NOMO-1 (cell line): ENCODE measurements around the gene LIPF.
A peak's percentile ranks its signal among the peaks of the same experiment; 100 is the strongest.
"Not testable (repeated sequence)": the region's sequence is repeated elsewhere in the genome, so short reads cannot be mapped to it uniquely, and the experiment has no call there.

ENCODE experiments used
- DNase-seq, 2 experiments: peaks; one replicate each; lab custom pipeline; 2025; ENCODE audit not compliant: unreplicated experiment in 2 of 2; lab: John Stamatoyannopoulos, UW

The LIPF gene, protein sequence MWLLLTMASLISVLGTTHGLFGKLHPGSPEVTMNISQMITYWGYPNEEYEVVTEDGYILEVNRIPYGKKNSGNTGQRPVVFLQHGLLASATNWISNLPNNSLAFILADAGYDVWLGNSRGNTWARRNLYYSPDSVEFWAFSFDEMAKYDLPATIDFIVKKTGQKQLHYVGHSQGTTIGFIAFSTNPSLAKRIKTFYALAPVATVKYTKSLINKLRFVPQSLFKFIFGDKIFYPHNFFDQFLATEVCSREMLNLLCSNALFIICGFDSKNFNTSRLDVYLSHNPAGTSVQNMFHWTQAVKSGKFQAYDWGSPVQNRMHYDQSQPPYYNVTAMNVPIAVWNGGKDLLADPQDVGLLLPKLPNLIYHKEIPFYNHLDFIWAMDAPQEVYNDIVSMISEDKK

DNA sequence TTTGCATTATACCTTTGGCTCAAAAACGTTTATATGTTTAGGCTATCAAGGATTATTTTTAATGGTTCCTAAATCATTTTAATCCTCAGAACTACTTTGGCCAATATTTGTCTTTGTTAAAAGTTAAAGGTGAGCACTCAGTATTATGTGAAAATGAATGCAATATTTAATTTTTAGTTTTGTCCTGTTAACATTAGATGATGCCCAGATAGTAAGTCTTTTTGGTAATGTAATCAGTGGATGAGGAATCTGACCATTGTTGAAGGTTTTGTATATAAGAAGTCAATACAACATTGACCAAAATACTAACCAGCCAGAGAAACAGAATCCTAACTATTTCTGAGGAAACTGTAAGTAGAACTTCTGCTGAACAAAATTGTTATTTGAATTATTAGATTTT, at the start of gene LIPF:
LIPF (plus strand) TSS at position 301 of the 400 bp plus-strand sequence. CDS start 2,856 bp downstream, outside the sequence.
- no peak for DNase-seq

DNA sequence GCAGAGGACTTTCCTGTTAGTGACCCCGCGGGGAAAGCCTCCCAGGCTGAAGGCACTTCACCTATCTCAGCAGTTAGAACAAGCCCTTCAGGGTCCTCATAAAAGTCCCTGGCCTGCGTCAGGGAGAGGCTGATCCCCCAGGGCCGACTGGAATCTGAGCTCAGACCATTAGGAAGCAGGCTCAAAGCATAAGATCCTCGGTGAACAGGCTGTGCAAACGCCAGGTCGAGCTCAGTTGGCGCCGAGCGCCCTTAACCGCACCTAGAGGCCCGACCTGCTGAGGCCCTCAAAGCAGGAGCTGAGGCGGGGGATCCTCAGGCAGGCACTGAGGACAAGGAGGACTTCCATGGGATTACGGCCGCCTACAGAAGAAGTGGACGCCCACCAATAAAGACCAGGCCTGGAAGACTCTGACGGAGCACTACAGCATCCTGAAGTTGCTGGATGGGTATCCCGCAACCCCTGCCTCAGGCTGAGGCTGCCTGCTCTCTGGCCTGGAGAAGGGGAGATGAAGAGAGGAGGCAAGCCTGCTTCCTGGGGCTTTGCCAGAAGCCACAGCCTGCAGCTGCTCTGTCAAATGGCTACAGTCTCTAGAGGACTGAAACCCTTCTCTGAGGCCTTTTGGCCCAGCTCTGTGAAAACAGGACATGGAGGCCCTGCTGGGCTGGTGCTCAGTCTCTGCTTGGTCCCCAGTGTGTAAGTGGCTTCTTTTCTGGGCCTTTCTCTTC, 47.8 kb upstream of the LIPF start:
- DNase-seq = no peak

DNA sequence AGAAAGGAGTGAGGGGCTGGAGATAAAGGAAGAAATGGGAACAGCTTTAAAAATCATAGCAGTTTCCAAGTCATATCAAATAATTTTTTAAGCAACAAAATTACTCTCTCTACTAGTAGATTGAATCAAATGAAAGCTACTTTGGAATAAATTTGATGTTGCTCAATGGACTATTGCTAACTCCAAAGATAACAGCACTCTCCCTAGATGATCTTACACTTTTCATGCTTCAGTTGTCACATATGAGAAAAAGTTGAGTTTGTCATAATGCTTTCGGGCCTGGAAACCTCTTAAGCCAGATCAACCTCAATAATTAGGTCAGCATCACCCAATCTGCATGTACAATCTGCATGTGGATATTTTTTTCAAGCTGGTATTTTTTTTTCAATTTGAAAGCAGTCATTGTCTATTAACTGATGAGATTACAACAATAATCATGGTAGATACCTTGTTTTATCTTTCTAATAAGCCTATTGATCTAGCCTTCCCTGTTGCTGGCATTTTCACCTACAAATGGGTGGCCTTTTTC, 46.4 kb upstream of the LIPF start:
- DNase-seq = no peak

DNA sequence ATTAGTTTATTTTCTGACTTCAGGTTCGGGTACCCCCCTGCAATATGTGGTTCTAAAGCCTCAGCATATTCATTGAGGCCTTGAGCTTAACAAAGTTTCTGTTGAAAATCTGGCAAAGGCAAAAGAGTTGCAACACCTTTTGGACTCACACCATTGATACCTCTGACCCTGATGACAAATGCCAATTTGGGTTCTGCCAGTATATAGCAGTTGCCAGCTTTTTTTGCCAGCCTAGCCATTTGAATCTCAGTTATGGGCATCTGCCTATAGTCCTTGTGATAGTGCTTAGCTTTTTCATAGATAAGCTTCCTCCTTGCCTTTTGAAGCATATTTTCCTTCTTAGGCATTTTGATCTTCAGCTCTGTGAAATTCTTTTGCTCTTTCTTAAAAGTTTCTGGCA, 45.7 kb upstream of the LIPF start:
- no peak for DNase-seq

DNA sequence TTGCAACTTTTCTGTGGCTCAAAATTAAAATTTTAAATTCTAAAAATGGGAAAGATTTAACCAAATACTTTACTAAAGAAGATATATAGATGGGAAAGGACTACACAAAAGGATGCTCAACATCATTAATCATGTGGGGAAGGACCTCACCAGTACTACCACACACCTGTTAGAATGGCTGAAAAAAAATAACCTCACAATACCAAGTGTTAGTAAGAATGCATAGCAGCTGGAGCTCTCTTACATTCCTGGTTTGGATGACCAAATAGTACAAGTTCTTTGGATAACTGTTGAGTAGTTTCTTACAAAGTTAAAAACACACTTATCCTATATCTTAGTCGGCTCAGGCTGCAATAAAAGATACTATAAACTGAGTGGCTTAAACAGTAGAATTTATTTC, 43.8 kb upstream of the LIPF start:
- DNase-seq = no peak

DNA sequence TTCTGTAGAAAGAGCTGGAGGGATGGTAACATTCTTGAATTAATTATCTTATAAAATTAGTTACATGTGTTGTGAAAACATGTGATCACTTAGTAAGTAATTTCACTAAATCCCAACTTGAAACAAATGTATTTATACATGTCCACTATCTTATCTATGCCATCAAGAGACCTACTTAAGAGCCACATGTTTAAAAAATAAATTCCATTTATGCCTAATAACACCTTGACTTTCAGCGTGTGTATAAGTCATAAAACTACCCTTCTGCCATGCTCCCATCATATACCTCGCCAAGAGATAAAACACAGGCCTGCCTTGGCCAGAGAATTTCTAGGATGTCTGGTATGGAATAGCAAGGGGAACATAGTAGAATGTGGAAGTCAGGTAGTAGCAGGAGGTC, 40.4 kb upstream of the LIPF start:
- DNase-seq = no peak

DNA sequence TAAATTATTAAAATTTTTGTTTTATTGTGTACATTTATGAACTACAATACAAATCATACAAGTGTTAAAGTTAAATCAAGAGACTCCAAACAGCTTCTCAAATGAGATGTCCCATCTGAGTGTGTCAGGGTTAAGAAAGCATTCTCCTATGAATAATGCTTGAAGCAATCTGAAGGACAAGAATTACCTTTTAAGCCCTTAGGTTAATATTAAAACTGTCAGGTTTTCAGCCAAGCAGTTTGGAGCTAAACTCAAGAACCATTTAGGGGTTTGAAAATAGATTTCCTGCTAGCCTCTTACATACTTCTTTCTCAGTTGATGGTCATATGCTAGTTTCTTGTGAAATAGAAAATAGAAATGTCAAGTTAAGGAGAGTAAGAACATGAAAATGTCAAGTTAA, 39.4 kb upstream of the LIPF start:
- no peak for DNase-seq

DNA sequence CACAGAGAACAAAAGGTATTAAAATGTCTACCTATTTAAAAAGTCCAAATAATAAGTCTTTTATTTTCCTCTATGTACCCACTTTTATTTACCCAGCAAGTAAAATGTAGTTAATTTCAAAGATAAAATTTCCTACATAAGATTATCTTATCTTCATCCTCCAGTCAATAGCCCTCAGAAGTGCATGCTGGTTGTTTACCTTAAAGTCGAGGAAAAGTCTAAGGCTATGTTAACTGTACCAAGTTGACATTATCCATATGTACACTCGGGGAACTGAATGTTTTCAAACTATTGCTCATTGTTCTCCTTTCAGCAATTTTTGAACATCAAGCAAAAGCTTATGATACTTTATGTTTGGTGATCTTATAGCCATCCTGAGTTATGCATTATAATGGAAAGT, 24.1 kb upstream of the LIPF start:
- DNase-seq = no peak

DNA sequence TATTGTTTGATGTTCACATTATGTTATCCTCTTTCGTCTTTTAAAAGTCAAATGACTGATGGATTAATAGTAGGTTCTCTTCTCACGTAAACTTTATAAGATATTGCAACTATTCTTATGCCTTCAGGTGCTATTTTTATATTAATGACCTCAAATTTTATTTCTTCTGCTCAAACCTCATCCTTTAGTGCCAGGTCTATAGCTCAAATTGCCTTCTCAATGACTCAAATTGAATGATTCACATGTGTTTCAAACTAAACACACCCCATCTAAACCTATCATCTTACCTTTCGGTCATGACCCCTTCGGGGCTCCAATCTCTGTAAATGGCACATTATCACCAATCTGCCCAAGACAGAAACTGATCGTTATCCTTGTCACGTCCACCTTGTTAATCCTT, 22.0 kb upstream of the LIPF start:
- DNase-seq = no peak

DNA sequence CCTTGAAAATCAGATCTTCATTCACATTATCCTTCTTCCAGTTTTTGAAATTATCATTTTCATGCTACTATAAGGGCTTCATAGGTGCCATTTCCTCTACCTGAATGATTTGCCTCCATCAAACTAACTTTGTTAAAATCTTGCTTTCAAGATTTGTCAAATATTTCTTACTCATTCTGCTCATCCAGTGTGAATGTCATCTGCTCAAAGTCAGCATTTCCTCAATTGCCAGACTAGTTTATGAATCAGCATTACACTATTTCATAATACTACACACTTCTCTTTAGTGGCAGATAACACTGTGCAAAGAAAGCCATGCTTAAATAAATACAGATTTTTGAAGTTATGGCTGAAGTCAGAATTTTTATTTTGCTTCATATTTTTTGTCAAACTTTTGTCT, 21.3 kb upstream of the LIPF start:
- DNase-seq = peak; percentile 40 to 82

DNA sequence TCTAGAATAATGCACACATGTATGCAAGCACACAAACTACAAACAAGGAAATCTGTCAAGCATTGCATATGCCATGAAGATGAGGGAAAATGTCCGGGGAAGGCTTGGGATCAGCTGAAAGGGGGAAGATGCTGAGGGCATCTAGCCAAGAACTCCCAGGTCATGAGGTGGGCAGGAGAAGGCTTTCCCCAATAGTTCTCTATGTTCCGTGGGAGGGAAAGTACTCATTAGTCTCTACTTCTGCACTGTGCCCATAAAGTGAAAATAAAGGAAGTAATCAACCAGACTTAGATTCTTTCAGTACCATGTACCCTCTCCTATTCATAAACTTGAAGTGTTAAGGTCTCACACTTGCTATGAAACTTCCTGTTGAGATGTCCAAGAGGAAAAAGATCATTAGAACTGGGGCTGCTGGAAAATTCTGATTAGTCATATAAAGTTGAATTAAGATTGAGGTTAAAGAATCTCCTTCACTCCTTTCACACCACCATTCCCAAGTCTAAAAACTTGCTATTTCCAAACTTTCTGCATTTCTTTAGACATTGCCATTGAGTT, 17.1 kb upstream of the LIPF start:
- peak; percentile 3 to 59 for DNase-seq

DNA sequence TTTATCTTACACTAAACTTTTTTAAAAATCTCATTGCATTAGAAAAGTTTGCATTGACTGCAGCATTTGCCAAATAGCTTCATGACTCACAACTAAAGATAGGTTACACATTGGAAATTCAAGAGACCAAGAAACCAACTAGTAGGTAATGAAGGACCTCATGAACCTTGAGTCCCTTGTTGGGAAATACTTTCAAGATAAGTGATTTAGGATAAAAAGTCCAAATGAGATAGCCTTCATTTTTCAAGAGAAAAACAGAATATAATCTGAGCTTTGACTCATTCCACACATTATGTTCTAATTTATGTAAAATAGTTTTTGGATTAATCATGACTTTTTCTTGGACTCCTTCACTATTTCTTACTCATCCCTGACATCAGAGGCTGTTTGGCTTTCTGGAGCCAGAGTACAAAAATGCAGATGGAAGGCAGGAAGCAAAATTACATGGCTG, 13.1 kb upstream of the LIPF start:
- no peak for DNase-seq

DNA sequence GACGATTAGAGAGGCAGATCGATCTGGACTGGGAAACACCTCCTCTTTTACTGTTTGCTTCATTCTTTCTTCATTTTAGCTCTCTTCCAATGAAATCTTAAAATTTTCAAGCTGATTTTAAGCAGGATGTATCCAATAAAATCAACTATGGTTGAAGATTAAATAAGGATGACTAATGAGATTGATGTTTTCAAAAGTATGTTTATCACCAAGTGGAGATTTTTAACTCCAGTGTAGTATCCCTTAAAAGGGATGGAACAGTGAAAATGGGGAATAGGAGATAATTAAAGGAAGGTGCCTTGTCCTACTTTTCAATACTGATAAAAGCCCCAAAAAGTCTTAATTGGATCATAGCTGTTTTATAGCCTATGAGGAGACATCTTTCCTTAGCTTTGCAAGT, 11.6 kb upstream of the LIPF start:
- no peak for DNase-seq

DNA sequence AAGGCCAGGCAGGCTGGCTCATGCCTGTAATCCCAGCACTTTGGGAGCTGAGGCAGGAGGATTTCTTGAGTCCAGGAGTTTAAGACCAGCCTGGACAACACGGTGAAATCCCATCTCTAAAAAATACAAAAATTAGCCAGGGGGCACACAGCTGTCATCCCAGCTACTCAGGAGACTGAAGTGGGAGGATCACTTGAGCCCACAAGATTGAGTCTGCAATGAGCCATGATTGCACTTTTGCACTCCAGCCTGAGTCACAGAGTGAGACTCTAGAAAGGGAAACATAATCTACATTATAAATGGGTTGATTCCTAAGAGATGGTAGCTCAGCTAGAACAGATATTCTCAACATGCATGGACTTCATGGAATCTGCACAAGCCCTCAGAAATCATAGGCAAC, 6.3 kb upstream of the LIPF start:
- no peak for DNase-seq

DNA sequence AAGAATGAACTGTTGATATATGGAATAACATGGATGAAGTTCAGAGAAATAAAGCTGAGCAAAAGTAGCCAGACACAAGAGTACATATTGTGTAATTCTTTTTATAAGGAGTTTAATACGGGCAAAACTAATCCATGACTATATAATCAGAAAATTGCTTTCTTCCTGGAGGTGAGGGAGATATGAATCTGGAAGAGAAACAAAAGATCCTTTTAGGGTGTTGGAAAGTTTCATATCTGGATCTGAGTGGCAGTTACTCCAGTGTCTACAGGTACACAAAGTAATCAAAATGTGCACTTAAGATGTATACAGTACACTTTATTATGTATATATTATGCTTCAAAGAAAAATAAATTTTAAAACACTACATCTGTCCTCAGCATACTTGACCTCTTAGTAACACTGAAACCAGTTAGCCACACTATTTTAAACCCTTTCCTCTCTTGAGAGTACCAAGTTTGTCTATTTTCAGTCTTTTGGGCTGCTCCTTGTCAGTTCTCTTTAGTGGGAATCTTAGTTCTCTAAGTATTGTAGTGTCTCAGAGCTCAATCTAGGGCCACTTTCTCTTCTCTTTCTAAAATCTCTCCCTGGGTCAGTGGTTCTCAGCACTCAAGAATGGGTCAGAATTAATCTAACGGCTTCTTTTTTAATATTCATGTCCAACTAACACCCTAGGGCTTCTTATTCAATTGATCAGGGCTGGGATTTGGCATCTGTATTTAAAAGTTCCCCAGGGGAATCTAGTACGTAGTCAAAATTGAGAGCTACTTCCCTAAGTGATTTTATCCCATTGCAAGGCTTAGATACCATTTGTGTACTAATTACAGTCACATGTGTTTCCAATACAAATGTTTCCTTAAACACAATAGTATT, 4.3 kb upstream of the LIPF start:
- DNase-seq = no peak

DNA sequence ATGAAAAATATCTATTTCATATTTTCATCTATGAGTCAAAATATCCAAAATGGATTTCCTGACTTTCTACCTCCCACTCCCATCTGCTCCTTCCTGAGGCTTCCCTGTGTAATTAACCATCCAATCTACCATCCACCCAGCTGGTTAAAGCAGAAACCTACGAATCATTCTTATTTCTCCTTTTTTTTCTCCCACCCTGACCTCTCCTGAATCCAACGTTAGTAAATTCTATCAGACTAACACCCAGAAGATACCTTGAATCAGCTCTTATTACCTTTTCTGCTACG, 3.7 kb upstream of the LIPF start:
- no peak for DNase-seq

DNA sequence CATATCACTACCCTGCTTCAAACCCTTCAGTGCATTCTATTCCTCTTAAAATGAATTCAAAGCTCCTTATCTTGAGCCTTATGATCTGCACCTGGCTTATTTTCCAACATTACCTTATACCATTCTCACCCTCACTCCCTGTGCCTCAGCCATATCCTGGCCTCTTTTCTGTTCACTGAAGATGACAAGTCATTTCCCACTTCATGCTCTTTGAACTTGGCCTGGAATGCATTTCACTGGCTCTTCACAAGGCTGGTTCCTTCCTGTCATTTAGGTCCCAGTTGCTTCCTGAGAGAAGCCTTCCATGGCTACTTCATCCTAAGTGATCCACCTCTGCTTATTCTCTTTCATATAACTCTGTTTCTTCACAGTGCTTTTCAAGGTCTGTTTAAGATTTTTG, 3.2 kb upstream of the LIPF start:
- no peak for DNase-seq

DNA sequence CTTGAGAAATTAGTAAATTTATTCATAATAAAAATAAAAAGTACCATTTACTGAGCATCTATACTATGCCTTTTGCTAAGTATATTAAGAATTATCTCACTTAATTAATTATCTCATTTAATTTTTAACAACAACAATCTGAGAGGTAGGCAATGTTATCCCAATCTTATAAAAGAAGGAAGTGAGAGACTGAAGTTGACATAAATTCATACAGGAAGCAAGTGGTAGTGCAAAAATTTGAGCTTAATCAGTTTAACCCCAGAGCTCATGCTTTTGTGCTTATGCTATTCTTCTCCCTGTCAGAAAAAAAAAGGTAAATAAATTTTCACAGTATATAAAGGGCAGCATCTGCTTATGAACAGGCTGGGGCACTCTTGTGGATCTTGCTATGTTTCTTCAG, 2.7 kb upstream of the LIPF start:
- DNase-seq = peak in 1 of 2 experiments; percentile 31

DNA sequence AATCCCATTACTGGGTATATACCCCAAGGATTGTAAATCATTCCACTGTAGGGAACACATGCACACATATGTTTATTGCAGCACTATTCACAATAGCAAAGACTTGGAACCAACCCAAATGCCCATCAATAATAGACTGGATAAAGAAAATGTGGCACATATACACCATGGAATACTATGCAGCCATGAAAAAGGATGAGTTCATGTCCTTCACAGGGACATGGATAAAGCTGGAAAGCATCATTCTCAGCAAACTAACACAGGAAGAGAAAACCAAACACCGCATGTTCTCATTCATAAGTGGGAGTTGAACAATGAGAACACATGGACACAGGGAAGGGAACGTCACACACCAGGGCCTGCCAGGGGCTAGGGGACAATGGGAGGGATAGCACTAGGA, 1.1 kb upstream of the LIPF start:
- not testable (repeated sequence) for DNase-seq

DNA sequence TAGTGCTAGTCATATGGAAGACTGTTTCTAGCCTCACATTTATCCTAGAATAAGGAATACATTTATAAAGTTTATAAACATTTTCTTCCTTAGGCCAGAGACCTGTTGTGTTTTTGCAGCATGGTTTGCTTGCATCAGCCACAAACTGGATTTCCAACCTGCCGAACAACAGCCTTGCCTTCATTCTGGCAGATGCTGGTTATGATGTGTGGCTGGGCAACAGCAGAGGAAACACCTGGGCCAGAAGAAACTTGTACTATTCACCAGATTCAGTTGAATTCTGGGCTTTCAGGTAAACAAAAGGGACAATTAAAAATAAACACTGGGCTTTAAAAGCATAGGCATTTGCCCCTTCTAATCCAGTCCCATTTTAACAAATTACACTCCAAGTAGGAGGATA, 4.2 kb downstream of the LIPF start:
- DNase-seq = no peak

DNA sequence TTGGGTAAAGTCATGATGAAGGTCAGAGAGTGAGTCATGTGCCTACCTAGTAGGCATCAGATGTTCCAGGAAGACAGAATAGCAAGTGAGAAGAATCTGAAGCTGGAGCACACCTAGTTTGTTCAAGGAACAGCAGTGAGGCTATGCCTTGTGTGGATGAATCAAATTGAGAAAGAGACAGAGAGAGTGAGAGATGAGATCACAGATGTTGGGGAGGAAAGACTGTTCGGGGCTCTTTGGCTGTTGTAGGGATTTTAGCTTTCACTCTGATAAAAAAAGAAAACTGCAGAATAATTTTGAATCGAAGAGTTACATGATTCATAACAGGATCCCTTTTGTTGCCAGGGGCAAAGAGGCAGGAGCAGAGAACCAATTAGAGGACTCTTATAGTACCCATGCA, 6.3 kb downstream of the LIPF start:
- no peak for DNase-seq
